GM10248 (cell line): Measurements from ENCODE around the gene ACKR3.

Experiments used
- CTCF ChIA-PET: fragments of 300-600 bp; sonication (Branson Sonifier 250); formaldehyde crosslinking; extraction: SDS; loops from one replicate; lab custom pipeline; 2021; ENCODE audit warnings: antibody characterized with exemption; lab: Yijun Ruan, JAX
- POLR2A ChIA-PET: fragments of 350-650 bp; sonication (Branson Sonifier 250); formaldehyde crosslinking; extraction: SDS; loops from one replicate; lab custom pipeline; 2020; ENCODE audit warnings: antibody characterized with exemption; lab: Yijun Ruan, JAX
- DNase-seq: peaks from one replicate; pipeline ENCODE4 v3.0.0; 2012; ENCODE audit errors: extremely low spot score
- TF ChIP-seq, protein P1 (sequence below): IDR thresholded peaks from 2 replicates; pipeline ENCODE4 v1.5.1; 2012; ENCODE audit warnings: mild to moderate bottlenecking, low read depth; ENCODE audit errors: extremely low read depth, missing control alignments, control extremely low read depth

The ACKR3 gene

DNA sequence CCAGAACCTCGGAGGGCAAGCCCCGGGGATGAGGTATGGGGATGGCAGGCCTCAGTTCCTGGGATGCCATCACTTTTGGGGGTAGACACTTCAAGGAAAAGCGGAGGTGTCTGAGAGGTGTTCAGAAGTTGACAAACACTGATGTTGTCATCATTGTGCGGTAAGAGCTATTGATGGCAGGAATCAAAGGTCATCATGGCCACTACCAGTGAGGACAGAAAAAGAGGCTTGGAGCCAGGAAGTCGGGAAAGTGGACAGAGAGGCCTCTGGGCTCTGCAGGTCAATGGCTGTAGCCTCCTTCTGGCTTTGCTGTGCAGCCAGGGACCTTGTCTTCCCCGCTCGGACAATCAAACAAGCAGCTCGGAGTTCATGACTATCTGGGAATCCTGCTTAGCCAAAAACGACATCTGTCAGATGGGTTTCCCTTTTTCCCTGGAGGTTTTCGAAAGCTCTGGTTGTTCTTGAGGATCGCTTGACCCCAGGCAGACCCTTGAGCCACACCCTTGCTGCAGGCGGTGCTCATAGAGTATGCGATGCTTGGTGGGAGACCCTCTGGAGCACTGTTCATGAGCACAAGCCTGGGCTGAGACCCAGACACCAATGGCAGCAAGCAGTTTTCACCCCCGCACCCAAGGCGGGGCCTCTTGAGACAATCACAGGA, 19.4 kb downstream of the ACKR3 start:
- TF ChIP-seq, protein P1, sequence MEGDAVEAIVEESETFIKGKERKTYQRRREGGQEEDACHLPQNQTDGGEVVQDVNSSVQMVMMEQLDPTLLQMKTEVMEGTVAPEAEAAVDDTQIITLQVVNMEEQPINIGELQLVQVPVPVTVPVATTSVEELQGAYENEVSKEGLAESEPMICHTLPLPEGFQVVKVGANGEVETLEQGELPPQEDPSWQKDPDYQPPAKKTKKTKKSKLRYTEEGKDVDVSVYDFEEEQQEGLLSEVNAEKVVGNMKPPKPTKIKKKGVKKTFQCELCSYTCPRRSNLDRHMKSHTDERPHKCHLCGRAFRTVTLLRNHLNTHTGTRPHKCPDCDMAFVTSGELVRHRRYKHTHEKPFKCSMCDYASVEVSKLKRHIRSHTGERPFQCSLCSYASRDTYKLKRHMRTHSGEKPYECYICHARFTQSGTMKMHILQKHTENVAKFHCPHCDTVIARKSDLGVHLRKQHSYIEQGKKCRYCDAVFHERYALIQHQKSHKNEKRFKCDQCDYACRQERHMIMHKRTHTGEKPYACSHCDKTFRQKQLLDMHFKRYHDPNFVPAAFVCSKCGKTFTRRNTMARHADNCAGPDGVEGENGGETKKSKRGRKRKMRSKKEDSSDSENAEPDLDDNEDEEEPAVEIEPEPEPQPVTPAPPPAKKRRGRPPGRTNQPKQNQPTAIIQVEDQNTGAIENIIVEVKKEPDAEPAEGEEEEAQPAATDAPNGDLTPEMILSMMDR = no peak
- CTCF ChIA-PET = interaction anchor here (1.2 to 2.1 kb wide), 3 partner anchors 10 to 76 kb away, joined by 3 to 7 read pairs (median 4); no protein-coding TSS in a partner anchor
- POLR2A ChIA-PET = no interaction called here
- DNase-seq = no peak

DNA sequence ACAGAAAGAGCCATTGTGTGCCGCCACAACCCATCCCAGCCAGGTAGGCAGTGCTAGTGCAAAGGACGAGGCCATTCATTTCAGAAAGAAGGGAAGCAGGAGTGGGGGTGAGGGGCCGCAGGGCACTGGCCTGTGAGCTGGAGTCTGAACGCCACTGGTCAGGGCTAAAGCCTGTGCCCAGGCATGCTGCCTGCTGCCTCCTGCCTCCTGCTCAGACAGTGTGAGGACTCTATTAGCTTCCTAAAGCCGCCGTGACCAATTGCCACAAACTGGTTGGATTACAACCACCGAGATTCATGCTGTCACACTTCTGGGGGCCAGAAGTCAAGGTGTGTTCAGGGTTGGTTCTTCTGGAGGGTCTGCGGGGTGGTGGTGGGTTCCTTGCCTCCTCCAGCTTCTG, 21.2 kb downstream of the ACKR3 start:
- TF ChIP-seq, protein P1 = no peak
- ChIA-PET CTCF (interaction anchor here (1.6 to 2.1 kb wide), 2 partner anchors 9 kb away, joined by 4 to 7 read pairs; no protein-coding TSS in a partner anchor), POLR2A (no interaction called here)
- DNase-seq = no peak

DNA sequence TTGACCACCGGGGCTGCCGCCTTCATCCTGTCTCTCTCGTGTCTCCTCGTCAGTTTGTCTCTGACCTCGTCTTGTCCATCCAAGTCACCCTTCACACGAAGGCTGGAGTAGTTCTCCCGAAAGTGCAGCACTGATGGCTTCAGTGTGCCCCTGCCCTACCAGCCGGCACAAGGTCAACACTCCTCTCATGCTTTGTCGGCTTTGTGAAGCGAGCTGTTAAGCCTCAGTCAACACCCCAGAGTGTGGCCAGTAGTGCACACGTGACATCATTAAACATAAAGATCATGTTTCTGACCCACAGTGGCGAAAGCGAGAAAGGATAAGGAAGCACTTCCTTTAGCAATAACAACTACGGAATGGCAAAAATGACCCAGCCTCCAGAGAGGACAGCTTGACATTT, 23.2 kb downstream of the ACKR3 start:
- TF ChIP-seq, protein P1 = no peak
- ChIA-PET CTCF (no interaction called here), POLR2A (no interaction called here)
- DNase-seq = no peak

DNA sequence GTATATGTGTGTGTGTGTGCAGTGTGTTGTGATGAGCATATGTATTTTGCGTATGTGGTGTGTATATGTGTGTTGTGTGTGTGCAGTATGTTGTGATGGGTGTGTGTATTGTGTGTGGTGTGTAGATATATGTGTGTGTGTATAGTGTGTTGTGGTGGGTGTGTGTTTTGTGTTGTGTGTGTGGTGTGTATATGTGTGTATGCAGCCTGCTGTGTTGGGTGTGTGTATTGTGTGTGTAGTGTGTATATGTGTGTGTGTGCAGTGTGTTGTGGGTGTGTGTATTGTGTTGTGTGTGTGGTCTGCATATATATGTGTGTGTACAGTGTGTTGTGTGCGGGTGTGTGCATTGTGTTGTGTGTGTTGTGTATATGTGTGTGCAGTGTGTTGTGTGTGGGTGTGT, 23.9 kb downstream of the ACKR3 start:
- DNase-seq = no peak
- ChIA-PET POLR2A (no interaction called here), CTCF (no interaction called here)
- TF ChIP-seq, protein P1 = no peak

DNA sequence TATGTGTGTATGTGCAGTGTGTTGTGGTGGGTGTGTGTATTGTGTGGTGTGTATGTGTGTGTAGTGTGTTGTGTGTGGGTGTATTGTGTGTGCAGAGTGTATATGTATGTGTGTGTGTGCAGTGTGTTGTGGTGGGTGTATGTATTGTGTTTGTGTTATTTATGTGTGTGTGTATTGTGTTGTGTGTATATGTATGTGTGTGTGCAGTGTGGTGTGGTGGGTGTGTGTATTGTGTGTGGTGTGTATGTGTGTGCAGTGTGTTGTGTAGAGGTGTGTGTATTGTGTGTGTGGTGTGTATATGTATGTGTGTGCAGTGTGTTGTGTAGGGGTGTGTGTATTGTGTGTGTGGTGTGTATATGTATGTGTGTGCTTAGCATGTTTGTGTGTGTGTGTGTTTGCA, 24.3 kb downstream of the ACKR3 start:
- no peak for DNase-seq
- POLR2A ChIA-PET = no interaction called here
- CTCF ChIA-PET = no interaction called here
- TF ChIP-seq, protein P1 = no peak

DNA sequence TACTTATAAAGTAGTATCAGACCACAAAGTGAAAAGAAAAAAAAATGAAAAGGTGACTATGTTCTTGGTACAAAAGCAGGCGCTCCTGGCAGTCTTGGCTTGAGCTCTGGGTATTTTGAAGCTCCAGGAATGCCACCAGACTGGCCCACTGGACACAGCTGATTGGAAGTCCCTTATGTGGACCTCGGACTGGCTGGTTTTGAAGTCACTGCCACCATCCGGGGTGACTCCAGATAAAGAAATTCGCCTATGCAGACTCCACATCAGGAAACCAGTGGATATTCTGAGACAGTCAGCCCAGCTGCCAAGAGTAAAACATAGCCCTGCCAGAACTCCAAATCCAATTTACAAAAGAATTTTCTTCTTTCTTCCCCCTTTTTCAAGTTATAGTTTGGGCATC, 28.0 kb downstream of the ACKR3 start:
- POLR2A ChIA-PET = no interaction called here
- DNase-seq = no peak
- TF ChIP-seq, protein P1 = no peak
- CTCF ChIA-PET = interaction anchor here (1.4 to 2.9 kb wide), 3 partner anchors 15 to 84 kb away, joined by 5 to 10 read pairs (median 7); partner anchors contain the start of gene ACKR3
